HL-60 (cell line): Measurements from ENCODE around the gene GNB1.

Source experiments
- DNase-seq, 2 experiments: peaks; one replicate each; pipeline ENCODE4 v3.0.0-alpha.2; 2010 to 2020; ENCODE audit warnings: low read depth in 1 of 2, low spot score in 1 of 2
- H3K27ac ChIP-seq: fragments of 250-450 bp; sonication (Bioruptor Pico); replicated peaks from 2 replicates; pipeline ENCODE4 v1.5.1; 2020; ENCODE audit warnings: mild to moderate bottlenecking, moderate library complexity
- H3K27me3 ChIP-seq: fragments of 250-450 bp; sonication (Bioruptor Pico); 2 replicates; pipeline ENCODE4 v1.5.1; 2021; ENCODE audit warnings: mild to moderate bottlenecking, moderate library complexity; ENCODE audit not compliant: insufficient read depth, poor library complexity, severe bottlenecking
- H3K4me3 ChIP-seq: replicated peaks from 2 replicates; pipeline ENCODE4 v1.5.1; 2011; ENCODE audit warnings: mild to moderate bottlenecking, control low read depth, low read length; ENCODE audit not compliant: insufficient read depth
- CTCF ChIP-seq: IDR thresholded peaks from one replicate; pipeline ENCODE4 v1.5.1; 2011; ENCODE audit warnings: low read length, control low read depth, inconsistent platforms; ENCODE audit not compliant: insufficient read depth
- GABPA ChIP-seq: IDR thresholded peaks from 2 replicates; pipeline ENCODE4 v1.6.1; 2012; ENCODE audit warnings: low read depth
- POLR2AphosphoS5 ChIP-seq: IDR thresholded peaks from 2 replicates; pipeline ENCODE4 v1.6.1; 2012; ENCODE audit warnings: low read depth
- REST ChIP-seq: IDR thresholded peaks from 2 replicates; pipeline ENCODE4 v1.6.1; 2012; ENCODE audit warnings: low read depth; ENCODE audit not compliant: insufficient replicate concordance
- SPI1 ChIP-seq: IDR thresholded peaks from 2 replicates; pipeline ENCODE4 v1.6.1; 2012; ENCODE audit warnings: low read depth, mild to moderate bottlenecking, borderline replicate concordance

Gene GNB1

GRCh38 chr1:1925437-1926345 lies 34.8 kb upstream of the GNB1 start:
- H3K27ac ChIP-seq = no peak overlapping the region
- H3K27me3 ChIP-seq = peaks cover 7% of the 10 kb centered on the region
- DNase-seq = no peak
- TF ChIP-seq REST (no peak), CTCF (no peak), POLR2AphosphoS5 (no peak), GABPA (no peak), SPI1 (no peak)
- H3K4me3 ChIP-seq = no peak overlapping the region

GRCh38 chr1:1924849-1925248 lies 34.0 kb upstream of the GNB1 start:
- no peak for DNase-seq
- H3K27me3 ChIP-seq = peaks cover 7% of the 10 kb centered on the region
- TF ChIP-seq REST = no peak
- no peak overlapping the region for H3K27ac ChIP-seq
- no peak overlapping the region for H3K4me3 ChIP-seq

- Histone ChIP-seq H3K27me3 (peaks cover 7% of the 10 kb centered on the region), H3K27ac (no peak overlapping the region), H3K4me3 (no peak overlapping the region)
- no peak for DNase-seq
- TF ChIP-seq CTCF (no peak), SPI1 (no peak), POLR2AphosphoS5 (no peak), REST (no peak), GABPA (no peak)
Observed at GRCh38 chr1:1924386-1924785, 33.5 kb upstream of the GNB1 start.
